NT2/D1 (cell line): ENCODE data around the gene STXBP6.

Source experiments
- DNase-seq: peaks from one replicate; pipeline ENCODE4 v3.0.0-alpha.2; 2011; ENCODE audit warnings: low read depth, low spot score
- H3K27me3 ChIP-seq: 2 replicates; pipeline ENCODE4 v1.6.0; 2011; ENCODE audit warnings: mild to moderate bottlenecking; ENCODE audit not compliant: insufficient read length, insufficient read depth
- H3K36me3 ChIP-seq: 2 replicates; pipeline ENCODE4 v1.6.1; 2011; ENCODE audit warnings: mild to moderate bottlenecking, low read length, mixed read lengths; ENCODE audit not compliant: insufficient read depth, insufficient read length
- H3K4me1 ChIP-seq: 2 replicates; pipeline ENCODE4 v1.5.1; 2011; ENCODE audit not compliant: insufficient read depth, insufficient read length
- H3K4me3 ChIP-seq: 2 replicates; pipeline ENCODE4 v1.5.1; 2011; ENCODE audit warnings: low read depth; ENCODE audit not compliant: insufficient read length
- H3K9ac ChIP-seq: 2 replicates; pipeline ENCODE4 v1.6.0; 2011; ENCODE audit warnings: low read depth; ENCODE audit not compliant: insufficient read length
- H3K9me3 ChIP-seq: 2 replicates; pipeline ENCODE4 v1.5.1; 2011; ENCODE audit warnings: mild to moderate bottlenecking, low read length; ENCODE audit not compliant: insufficient read depth
- SUZ12 ChIP-seq: IDR thresholded peaks from 2 replicates; pipeline ENCODE4 v1.6.1; 2011; ENCODE audit not compliant: insufficient read length, insufficient read depth; ENCODE audit errors: extremely low read depth
- YY1 ChIP-seq: IDR thresholded peaks from 2 replicates; pipeline ENCODE4 v1.6.1; 2011; ENCODE audit not compliant: insufficient read length, insufficient read depth
- ZNF274 ChIP-seq: IDR thresholded peaks from 2 replicates; pipeline ENCODE4 v1.6.1; 2011; ENCODE audit warnings: mild to moderate bottlenecking, low read depth, low read length

Gene STXBP6

GRCh38 chr14:25090256-25090655 is 40.3 kb upstream of the STXBP6 start:
- no peaks in the 10 kb centered on the region for H3K9me3 ChIP-seq
- no peak overlapping the region for H3K9ac ChIP-seq
- no peak for DNase-seq
- H3K4me1 ChIP-seq: no peaks in the 10 kb centered on the region
- H3K4me3 ChIP-seq: no peak overlapping the region
- no peak for TF ChIP-seq ZNF274
- H3K36me3 ChIP-seq: no peaks in the 10 kb centered on the region
- H3K27me3 ChIP-seq: no peaks in the 10 kb centered on the region

- DNase-seq: no peak
- no peaks in the 10 kb centered on the region for H3K36me3 ChIP-seq
- no peak for TF ChIP-seq ZNF274
- no peak for TF ChIP-seq YY1
- TF ChIP-seq SUZ12: no peak
- no peaks in the 10 kb centered on the region for H3K9me3 ChIP-seq
- H3K27me3 ChIP-seq: no peaks in the 10 kb centered on the region
- H3K4me3 ChIP-seq: no peak overlapping the region
- H3K4me1 ChIP-seq: no peaks in the 10 kb centered on the region
- no peak overlapping the region for H3K9ac ChIP-seq
Measured at GRCh38 chr14:25089496-25089895, 39.5 kb upstream of the STXBP6 start.

- Histone ChIP-seq H3K36me3 (no peaks in the 10 kb centered on the region), H3K4me3 (no peak overlapping the region), H3K27me3 (no peaks in the 10 kb centered on the region), H3K4me1 (no peaks in the 10 kb centered on the region), H3K9ac (no peak overlapping the region), H3K9me3 (no peaks in the 10 kb centered on the region)
- DNase-seq: no peak
- TF ChIP-seq ZNF274 (no peak), YY1 (no peak), SUZ12 (no peak)
Measured at GRCh38 chr14:25086821-25087396, 37.0 kb upstream of the STXBP6 start.

- no peak for DNase-seq
- Histone ChIP-seq H3K9ac (no peak overlapping the region), H3K27me3 (no peaks in the 10 kb centered on the region), H3K36me3 (no peaks in the 10 kb centered on the region), H3K4me1 (no peaks in the 10 kb centered on the region), H3K9me3 (no peaks in the 10 kb centered on the region), H3K4me3 (no peak overlapping the region)
- TF ChIP-seq SUZ12 (no peak), YY1 (no peak), ZNF274 (no peak)
Measured at GRCh38 chr14:25086081-25086480, 36.1 kb upstream of the STXBP6 start.

- Histone ChIP-seq H3K36me3 (no peaks in the 10 kb centered on the region), H3K27me3 (no peaks in the 10 kb centered on the region), H3K4me3 (no peak overlapping the region), H3K4me1 (no peaks in the 10 kb centered on the region), H3K9ac (no peak overlapping the region), H3K9me3 (no peaks in the 10 kb centered on the region)
- TF ChIP-seq SUZ12: no peak
- TF ChIP-seq ZNF274: no peak
- no peak for TF ChIP-seq YY1
- no peak for DNase-seq
Measured at GRCh38 chr14:25080682-25081081, 30.7 kb upstream of the STXBP6 start.

GRCh38 chr14:25079311-25079710 is 29.4 kb upstream of the STXBP6 start:
- no peaks in the 10 kb centered on the region for H3K27me3 ChIP-seq
- no peak for DNase-seq
- no peaks in the 10 kb centered on the region for H3K36me3 ChIP-seq
- H3K9ac ChIP-seq: no peak overlapping the region
- H3K4me3 ChIP-seq: no peak overlapping the region
- H3K9me3 ChIP-seq: no peaks in the 10 kb centered on the region
- no peaks in the 10 kb centered on the region for H3K4me1 ChIP-seq
- no peak for TF ChIP-seq SUZ12
- no peak for TF ChIP-seq ZNF274
- TF ChIP-seq YY1: no peak

GRCh38 chr14:25074099-25074685 is 24.2 kb upstream of the STXBP6 start:
- Histone ChIP-seq H3K27me3 (no peaks in the 10 kb centered on the region), H3K36me3 (no peaks in the 10 kb centered on the region), H3K9ac (no peak overlapping the region), H3K4me1 (no peaks in the 10 kb centered on the region), H3K9me3 (no peaks in the 10 kb centered on the region), H3K4me3 (no peak overlapping the region)
- no peak for DNase-seq
- TF ChIP-seq ZNF274: no peak
- TF ChIP-seq SUZ12: no peak
- TF ChIP-seq YY1: no peak

GRCh38 chr14:25069879-25070278 is 19.9 kb upstream of the STXBP6 start:
- Histone ChIP-seq H3K4me3 (no peak overlapping the region), H3K9ac (no peak overlapping the region), H3K36me3 (no peaks in the 10 kb centered on the region), H3K9me3 (no peaks in the 10 kb centered on the region), H3K27me3 (no peaks in the 10 kb centered on the region), H3K4me1 (no peaks in the 10 kb centered on the region)
- no peak for TF ChIP-seq YY1
- TF ChIP-seq SUZ12: no peak
- TF ChIP-seq ZNF274: no peak
- no peak for DNase-seq
